ENCODE results near the gene ABR. TPM values are rescaled to one million over a fixed set of nuclear protein-coding genes. Genes with fewer than 3 reads are reported as not detected.
A peak's percentile ranks its signal among the peaks of the same experiment; 100 is the strongest.
"Not testable (repeated sequence)": the region's sequence is repeated elsewhere in the genome, so short reads cannot be mapped to it uniquely, and the experiment has no call there.

ABR gene
- total RNA-seq, 2 donors from 2014 or later, result 79.1 to 80.5 TPM

- Mint-ChIP-seq H3K4me1 (ENCODE audit: low read depth in 2 of 2) (peaks cover 5 to 7% of the 10 kb centered on the region in 2 donors), H3K27me3 (no peaks in the 10 kb centered on the region), H3K36me3 (no peaks in the 10 kb centered on the region), H3K9me3 (no peaks in the 10 kb centered on the region), H3K27ac (no peak overlapping the region), H3K4me3 (no peak overlapping the region)
- DNase-seq (ENCODE audit: low spot score) (no peak), ATAC-seq (no peak)
These were observed 36.7 kb upstream of the ABR start for GRCh38 chr17:1216217-1217088.

GRCh38 chr17:1212946-1213345, 33.2 kb upstream of the ABR start:
- peaks cover 0 to 3% of the 10 kb centered on the region in 2 donors for H3K27me3 Mint-ChIP-seq
- no peaks in the 10 kb centered on the region for H3K9me3 Mint-ChIP-seq
- no peak for DNase-seq (ENCODE audit: low spot score)
- no peak for ATAC-seq
- H3K36me3 Mint-ChIP-seq, result no peaks in the 10 kb centered on the region
- H3K27ac Mint-ChIP-seq, result no peak overlapping the region
- peak overlapping the region; percentile 36 for H3K4me3 Mint-ChIP-seq
- H3K4me1 Mint-ChIP-seq (ENCODE audit: low read depth in 2 of 2), result peaks cover 5 to 11% of the 10 kb centered on the region in 2 donors

GRCh38 chr17:1211287-1211686, 31.5 kb upstream of the ABR start:
- Mint-ChIP-seq H3K27me3 (peaks cover 0 to 3% of the 10 kb centered on the region in 2 donors), H3K4me1 (ENCODE audit: low read depth in 2 of 2) (peaks cover 5 to 11% of the 10 kb centered on the region in 2 donors)

GRCh38 chr17:1208966-1209365, 29.2 kb upstream of the ABR start:
- H3K27me3 Mint-ChIP-seq, result peaks cover 0 to 3% of the 10 kb centered on the region in 2 donors
- DNase-seq (ENCODE audit: low spot score) (no peak), ATAC-seq (no peak)
- H3K9me3 Mint-ChIP-seq, result no peaks in the 10 kb centered on the region
- no peak overlapping the region for H3K4me3 Mint-ChIP-seq
- no peaks in the 10 kb centered on the region for H3K36me3 Mint-ChIP-seq
- no peak overlapping the region for H3K27ac Mint-ChIP-seq
- peaks cover 5 to 11% of the 10 kb centered on the region in 2 donors for H3K4me1 Mint-ChIP-seq (ENCODE audit: low read depth in 2 of 2)

More at GRCh38 chr17:1211287-1211686, 31.5 kb upstream of the ABR start:
- Mint-ChIP-seq H3K36me3 (no peaks in the 10 kb centered on the region), H3K9me3 (no peaks in the 10 kb centered on the region), H3K27ac (no peak overlapping the region), H3K4me3 (no peak overlapping the region)
- no peak for DNase-seq (ENCODE audit: low spot score)
- ATAC-seq, result no peak

GRCh38 chr17:1206026-1206777, 26.4 kb upstream of the ABR start:
- DNase-seq (ENCODE audit: low spot score) (no peak), ATAC-seq (peak in 1 of 2 donors; percentile 57)
- H3K4me1 Mint-ChIP-seq (ENCODE audit: low read depth in 2 of 2), result peaks cover 13 to 15% of the 10 kb centered on the region in 2 donors
- H3K27me3 Mint-ChIP-seq, result peaks cover 0 to 3% of the 10 kb centered on the region in 2 donors
- no peaks in the 10 kb centered on the region for H3K9me3 Mint-ChIP-seq
- no peaks in the 10 kb centered on the region for H3K36me3 Mint-ChIP-seq
- H3K27ac Mint-ChIP-seq, result no peak overlapping the region
- no peak overlapping the region for H3K4me3 Mint-ChIP-seq

- H3K9me3 Mint-ChIP-seq, result no peaks in the 10 kb centered on the region
- H3K4me1 Mint-ChIP-seq (ENCODE audit: low read depth in 2 of 2), result peaks cover 20 to 25% of the 10 kb centered on the region in 2 donors
- DNase-seq (ENCODE audit: low spot score) (no peak), ATAC-seq (no peak)
- no peak overlapping the region for H3K27ac Mint-ChIP-seq
- no peaks in the 10 kb centered on the region for H3K27me3 Mint-ChIP-seq
- H3K4me3 Mint-ChIP-seq, result peak overlapping the region; percentile 6
- no peaks in the 10 kb centered on the region for H3K36me3 Mint-ChIP-seq
These were observed 24.1 kb upstream of the ABR start for GRCh38 chr17:1203967-1204291.

- ATAC-seq (peak; percentile 80 to 86), DNase-seq (ENCODE audit: low spot score) (peak; percentile 74)
- Mint-ChIP-seq H3K27me3 (no peaks in the 10 kb centered on the region), H3K4me3 (no peak overlapping the region), H3K36me3 (no peaks in the 10 kb centered on the region), H3K27ac (no peak overlapping the region), H3K4me1 (ENCODE audit: low read depth in 2 of 2) (peaks cover 20 to 25% of the 10 kb centered on the region in 2 donors), H3K9me3 (no peaks in the 10 kb centered on the region)
These were observed 23.6 kb upstream of the ABR start for GRCh38 chr17:1203111-1203966.

GRCh38 chr17:1202291-1202690, 22.5 kb upstream of the ABR start:
- Mint-ChIP-seq H3K4me1 (ENCODE audit: low read depth in 2 of 2) (peaks cover 20 to 36% of the 10 kb centered on the region in 2 donors), H3K4me3 (peak overlapping the region; percentile 82), H3K27ac (peak overlapping the region; percentile 70 to 83), H3K27me3 (no peaks in the 10 kb centered on the region), H3K36me3 (no peaks in the 10 kb centered on the region), H3K9me3 (no peaks in the 10 kb centered on the region)
- no peak for DNase-seq (ENCODE audit: low spot score)
- ATAC-seq, result no peak

- peak; percentile 77 for DNase-seq (ENCODE audit: low spot score)
- Mint-ChIP-seq H3K27me3 (no peaks in the 10 kb centered on the region), H3K36me3 (no peaks in the 10 kb centered on the region), H3K4me3 (peak overlapping the region; percentile 82), H3K27ac (peak overlapping the region; percentile 70 to 83), H3K4me1 (ENCODE audit: low read depth in 2 of 2) (peaks cover 20 to 40% of the 10 kb centered on the region in 2 donors), H3K9me3 (no peaks in the 10 kb centered on the region)
- peak; percentile 58 to 71 for ATAC-seq
These were observed 21.4 kb upstream of the ABR start for GRCh38 chr17:1201132-1201702.

GRCh38 chr17:1199271-1199743, 19.5 kb upstream of the ABR start:
- not testable (repeated sequence) for H3K4me3 Mint-ChIP-seq; DNase-seq (ENCODE audit: low spot score); ATAC-seq; H3K36me3 Mint-ChIP-seq; H3K9me3 Mint-ChIP-seq; H3K27me3 Mint-ChIP-seq
- Mint-ChIP-seq H3K27ac (peak overlapping the region in 1 of 2 donors; percentile 35), H3K4me1 (ENCODE audit: low read depth in 2 of 2) (peaks cover 20 to 40% of the 10 kb centered on the region in 2 donors)

- ATAC-seq (peak; percentile 82 to 87), DNase-seq (ENCODE audit: low spot score) (peak; percentile 87)
- no peaks in the 10 kb centered on the region for H3K36me3 Mint-ChIP-seq
- peak overlapping the region; percentile 42 for H3K4me3 Mint-ChIP-seq
- peaks cover 25 to 47% of the 10 kb centered on the region in 2 donors for H3K4me1 Mint-ChIP-seq (ENCODE audit: low read depth in 2 of 2)
- no peaks in the 10 kb centered on the region for H3K27me3 Mint-ChIP-seq
- H3K27ac Mint-ChIP-seq, result peak overlapping the region; percentile 63 to 83
- no peaks in the 10 kb centered on the region for H3K9me3 Mint-ChIP-seq
These were observed 18.2 kb upstream of the ABR start for GRCh38 chr17:1197781-1198490.

- H3K27me3 Mint-ChIP-seq, result no peaks in the 10 kb centered on the region
- H3K27ac Mint-ChIP-seq, result peak overlapping the region; percentile 63 to 83
- DNase-seq (ENCODE audit: low spot score), result no peak
- no peaks in the 10 kb centered on the region for H3K9me3 Mint-ChIP-seq
- ATAC-seq, result peak; percentile 51 to 69
- H3K4me3 Mint-ChIP-seq, result peak overlapping the region; percentile 42
- peaks cover 24 to 48% of the 10 kb centered on the region in 2 donors for H3K4me1 Mint-ChIP-seq (ENCODE audit: low read depth in 2 of 2)
- H3K36me3 Mint-ChIP-seq, result no peaks in the 10 kb centered on the region
These were observed 17.6 kb upstream of the ABR start for GRCh38 chr17:1197379-1197778.
